DOHH2 (cell line): ENCODE results near the gene NALCN.

ENCODE experiments used
- H3F3A ChIP-seq: fragments of 200-600 bp; sonication (generic), shearing (Covaris generic); 2 replicates; pipeline ENCODE4 v1.6.0; 2016; ENCODE audit warnings: antibody characterized with exemption, mild to moderate bottlenecking; ENCODE audit not compliant: control insufficient read depth, insufficient read depth
- H3K27ac ChIP-seq: fragments of 200-600 bp; sonication (generic); 2 replicates; pipeline ENCODE4 v1.5.1; 2014; ENCODE audit warnings: low read depth, mild to moderate bottlenecking, low read length, moderate library complexity
- H3K27me3 ChIP-seq: fragments of 200-600 bp; sonication (generic); 2 replicates; pipeline ENCODE4 v1.6.1; 2014; ENCODE audit warnings: mild to moderate bottlenecking, low read length, mixed read lengths; ENCODE audit not compliant: control insufficient read depth
- H3K36me3 ChIP-seq: fragments of 200-600 bp; sonication (generic); 2 replicates; pipeline ENCODE4 v1.6.1; 2014; ENCODE audit warnings: mild to moderate bottlenecking, low read length, moderate library complexity, mixed read lengths; ENCODE audit not compliant: control insufficient read depth
- H3K4me1 ChIP-seq: fragments of 200-600 bp; sonication (generic); 2 replicates; pipeline ENCODE4 v1.6.1; 2014; ENCODE audit warnings: mild to moderate bottlenecking, low read length, mixed read lengths; ENCODE audit not compliant: control insufficient read depth
- H3K4me2 ChIP-seq: fragments of 200-600 bp; sonication (generic); 2 replicates; pipeline ENCODE4 v1.6.0; 2014; ENCODE audit warnings: mild to moderate bottlenecking, low read length, moderate library complexity
- H3K4me3 ChIP-seq: fragments of 200-600 bp; sonication (generic); 2 replicates; pipeline ENCODE4 v1.5.1; 2014; ENCODE audit warnings: mild to moderate bottlenecking, low read length, mixed read lengths
- H3K79me2 ChIP-seq: fragments of 200-600 bp; sonication (generic); 2 replicates; pipeline ENCODE4 v1.6.1; 2014; ENCODE audit warnings: mild to moderate bottlenecking, low read length, mixed read lengths; ENCODE audit not compliant: control insufficient read depth
- H3K9me2 ChIP-seq: fragments of 200-600 bp; sonication (generic); replicated peaks from 2 replicates; pipeline ENCODE4 v1.6.1; 2014; ENCODE audit warnings: mild to moderate bottlenecking, low read length, mixed read lengths; ENCODE audit not compliant: control insufficient read depth
- H3K9me3 ChIP-seq: fragments of 200-600 bp; sonication (generic); 2 replicates; pipeline ENCODE4 v1.6.1; 2014; ENCODE audit warnings: antibody characterized with exemption, low read length, mixed read lengths; ENCODE audit not compliant: control insufficient read depth, insufficient read depth
- H4K20me1 ChIP-seq: fragments of 200-600 bp; sonication (generic); 2 replicates; pipeline ENCODE4 v1.6.0; 2014; ENCODE audit warnings: low read depth, mild to moderate bottlenecking, antibody characterized with exemption, low read length, moderate library complexity; ENCODE audit not compliant: control insufficient read depth, insufficient read depth
- CTCF ChIP-seq: fragments of 200-600 bp; sonication (generic); IDR thresholded peaks from one replicate; pipeline ENCODE4 v1.5.1; 2014; ENCODE audit warnings: antibody characterized with exemption, mild to moderate bottlenecking, low read depth, low read length; ENCODE audit not compliant: poor library complexity, severe bottlenecking
- EZH2phosphoT487 ChIP-seq: fragments of 200-600 bp; sonication (generic); IDR thresholded peaks from 2 replicates; pipeline ENCODE4 v1.6.1; 2017; ENCODE audit warnings: borderline replicate concordance, mild to moderate bottlenecking, antibody characterized with exemption, low read length, moderate library complexity, mixed read lengths

Gene NALCN

DNA sequence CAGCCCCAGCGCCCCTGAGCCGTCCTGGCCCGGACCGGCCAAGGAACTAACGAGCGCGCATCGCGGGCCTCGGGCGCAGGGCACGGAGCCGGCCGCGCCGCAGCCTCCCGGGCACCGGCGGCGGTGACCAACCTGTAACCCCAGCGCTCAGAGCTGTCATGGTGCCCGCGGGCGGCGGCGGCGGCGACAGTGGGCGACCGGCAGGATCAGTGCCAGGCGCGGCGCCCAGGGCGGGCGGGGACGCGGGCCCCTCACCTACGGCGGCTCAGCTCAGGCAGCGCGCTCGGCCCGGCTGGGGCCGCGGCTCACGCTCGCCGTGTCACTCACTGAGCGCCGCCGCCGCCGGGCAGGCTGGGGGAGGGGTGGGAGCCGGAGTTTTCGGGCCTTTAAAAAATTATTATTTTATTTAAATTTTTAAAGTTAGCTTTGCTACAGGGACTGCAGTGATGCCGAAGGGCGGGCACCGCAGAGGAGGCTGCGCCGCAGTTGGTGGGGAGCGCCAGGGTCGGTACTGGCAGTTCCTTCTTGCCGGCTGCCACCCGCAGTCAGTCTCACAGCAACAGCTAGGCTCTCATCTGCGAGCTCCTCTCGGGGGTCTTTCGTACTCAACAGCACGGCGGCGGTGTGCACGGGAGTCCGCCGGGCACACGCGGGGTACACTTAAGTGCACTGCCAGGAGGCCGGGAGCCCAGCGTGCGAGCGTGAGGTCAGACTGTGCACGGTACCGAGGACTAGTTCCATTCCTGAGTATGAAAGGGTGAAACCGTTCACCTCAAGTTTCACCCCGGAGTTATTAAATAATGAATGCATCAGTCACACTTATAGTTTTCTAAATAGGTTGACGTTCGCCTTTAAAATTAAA is at the start of gene NALCN:
Gene NALCN, minus strand, starts transcription at position 328 of the 862 bp plus-strand sequence. CDS start 17,382 bp downstream, outside the sequence.
- no peaks in the 10 kb centered on the region for H3K36me3 ChIP-seq
- H3K4me2 ChIP-seq = no peak within 1 kb of the TSS
- no peaks in the 10 kb centered on the region for H3K79me2 ChIP-seq
- H3K27me3 ChIP-seq = no peaks in the 10 kb centered on the region
- no peaks in the 10 kb centered on the region for H3K9me3 ChIP-seq
- no peaks in the 10 kb centered on the region for H3K9me2 ChIP-seq
- no peak within 1 kb of the TSS for H3K27ac ChIP-seq
- no peak within 1 kb of the TSS for H3K4me3 ChIP-seq
- TF ChIP-seq CTCF = no peak
- TF ChIP-seq EZH2phosphoT487 = no peak
- no peaks in the 10 kb centered on the region for H4K20me1 ChIP-seq
- no peaks in the 10 kb centered on the region for H3F3A ChIP-seq
- no peaks in the 10 kb centered on the region for H3K4me1 ChIP-seq

- no peaks in the 10 kb centered on the region for H3K9me2 ChIP-seq
- no peaks in the 10 kb centered on the region for H3K9me3 ChIP-seq
- no peak overlapping the region for H3K27ac ChIP-seq
- H3K79me2 ChIP-seq = no peaks in the 10 kb centered on the region
- no peaks in the 10 kb centered on the region for H3F3A ChIP-seq
- H3K27me3 ChIP-seq = no peaks in the 10 kb centered on the region
- H4K20me1 ChIP-seq = no peaks in the 10 kb centered on the region
- H3K4me3 ChIP-seq = no peak overlapping the region
- H3K36me3 ChIP-seq = no peaks in the 10 kb centered on the region
- H3K4me1 ChIP-seq = no peaks in the 10 kb centered on the region
- TF ChIP-seq EZH2phosphoT487 (no peak), CTCF (no peak)
- H3K4me2 ChIP-seq = no peak overlapping the region
These were observed 49.6 kb upstream of the NALCN start for GRCh38 chr13:101465877-101466276.

GRCh38 chr13:101457176-101457575 is 40.9 kb upstream of the NALCN start:
- Histone ChIP-seq H3K79me2 (no peaks in the 10 kb centered on the region), H4K20me1 (no peaks in the 10 kb centered on the region), H3F3A (no peaks in the 10 kb centered on the region), H3K9me2 (no peaks in the 10 kb centered on the region), H3K27me3 (no peaks in the 10 kb centered on the region; the same call in 1 of the 2 replicates), H3K36me3 (no peaks in the 10 kb centered on the region), H3K4me3 (no peak overlapping the region), H3K4me1 (no peaks in the 10 kb centered on the region), H3K9me3 (no peaks in the 10 kb centered on the region), H3K4me2 (no peak overlapping the region), H3K27ac (no peak overlapping the region)
- TF ChIP-seq CTCF (no peak), EZH2phosphoT487 (no peak)
